GM18517 (cell line): Measurements from ENCODE around the gene TGFBI.
"Not testable (repeated sequence)": the region's sequence is repeated elsewhere in the genome, so short reads cannot be mapped to it uniquely, and the experiment has no call there.

Source experiments
- ATAC-seq: cut with Tn5 transposase; IDR thresholded peaks from one replicate; pipeline ENCODE4 v1.9.1; 2021; ENCODE audit warnings: mild to moderate bottlenecking, moderate library complexity; ENCODE audit not compliant: unreplicated experiment

The TGFBI gene

GRCh38 chr5:136043968-136044610, 15.3 kb downstream of the TGFBI start:
- no peak for ATAC-seq

DNA sequence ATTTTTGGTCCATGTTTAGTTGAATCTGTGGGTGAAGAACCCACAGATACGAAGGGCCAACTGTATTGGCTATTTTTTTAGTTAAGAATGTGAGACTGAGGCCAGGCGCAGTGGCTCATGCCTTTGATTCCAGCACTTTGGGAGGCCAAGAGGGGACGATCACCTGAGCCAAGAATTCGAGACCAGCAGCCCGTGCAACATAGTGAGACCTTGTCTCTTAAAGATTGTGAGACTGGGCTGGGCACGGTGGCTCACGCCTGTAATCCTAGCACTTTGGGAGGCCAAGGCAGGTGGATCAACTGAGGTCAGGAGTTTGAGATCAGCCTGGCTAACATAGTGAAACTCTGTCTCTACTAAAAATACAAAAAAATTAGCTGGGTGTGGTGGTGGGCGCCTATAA, 16.2 kb downstream of the TGFBI start:
- not testable (repeated sequence) for ATAC-seq

DNA sequence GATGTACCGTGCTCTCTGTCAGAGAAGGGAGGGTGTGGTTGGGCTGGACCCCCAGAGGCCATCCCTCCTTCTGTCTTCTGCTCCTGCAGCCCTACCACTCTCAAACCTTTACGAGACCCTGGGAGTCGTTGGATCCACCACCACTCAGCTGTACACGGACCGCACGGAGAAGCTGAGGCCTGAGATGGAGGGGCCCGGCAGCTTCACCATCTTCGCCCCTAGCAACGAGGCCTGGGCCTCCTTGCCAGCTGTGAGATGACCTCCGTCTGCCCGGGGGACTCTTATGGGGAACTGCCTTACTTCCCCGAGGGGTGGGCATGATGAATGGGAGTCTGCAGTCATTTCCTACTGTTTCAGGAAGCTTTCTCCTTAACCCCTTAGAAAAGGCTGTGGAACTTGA, 17.5 kb downstream of the TGFBI start:
- no peak for ATAC-seq

GRCh38 chr5:136047858-136048257, 19.1 kb downstream of the TGFBI start:
- no peak for ATAC-seq

DNA sequence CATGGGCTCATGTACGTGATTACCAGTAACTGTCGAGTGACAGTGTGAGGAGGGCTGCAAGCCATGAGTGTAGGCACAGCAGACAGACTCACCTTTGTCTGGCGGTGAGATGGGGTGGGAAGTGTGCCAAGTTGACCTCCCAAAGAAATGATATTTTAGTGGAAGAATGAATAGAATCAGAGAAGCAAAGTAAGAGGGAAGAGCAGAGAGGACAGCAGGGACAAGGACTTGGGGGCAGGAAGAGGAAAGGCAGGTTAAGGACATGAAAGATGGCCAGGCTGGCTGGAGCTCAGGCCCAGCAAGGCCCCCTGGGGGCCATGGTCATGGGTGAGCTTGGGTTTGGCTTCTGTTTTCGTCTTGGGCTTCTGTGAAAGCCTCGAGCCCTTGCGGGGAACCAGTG, 20.2 kb downstream of the TGFBI start:
- ATAC-seq, result no peak

DNA sequence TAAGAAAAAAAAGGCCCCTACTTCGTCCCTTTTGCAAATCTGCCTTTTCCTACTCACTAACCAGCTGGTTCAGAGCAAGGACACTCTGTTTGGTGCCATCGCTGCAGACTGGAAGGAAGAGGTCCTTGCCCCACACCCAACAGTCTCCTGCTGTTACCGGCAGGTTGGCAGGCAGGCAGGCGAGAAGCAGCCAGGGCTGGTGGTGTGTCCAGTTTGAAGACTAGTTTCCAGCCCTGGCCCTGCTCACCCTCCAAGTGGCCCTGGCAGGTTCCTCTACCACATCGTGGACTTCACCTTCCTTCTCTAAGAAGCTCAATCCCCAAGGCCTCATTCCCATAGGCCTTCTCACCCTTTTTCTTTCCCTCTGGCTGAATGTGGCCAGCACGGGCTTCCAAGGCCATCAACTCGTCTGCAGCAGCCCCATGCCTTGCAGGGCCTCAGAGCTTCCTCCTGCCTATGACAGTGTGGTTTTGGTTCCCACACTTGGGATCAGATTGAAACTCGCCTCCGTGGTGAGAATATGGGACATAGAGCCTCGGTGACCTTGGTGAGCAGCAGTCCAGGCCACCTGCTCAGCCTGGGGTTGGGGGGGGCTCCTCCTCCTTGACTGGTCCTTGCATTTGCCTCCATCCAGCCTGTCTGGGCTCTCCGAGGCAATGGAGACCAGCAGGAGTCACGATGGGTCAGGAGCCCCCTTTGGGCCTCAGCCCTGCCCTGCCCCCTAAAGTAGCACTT, 22.9 kb downstream of the TGFBI start:
- no peak for ATAC-seq

- ATAC-seq, result no peak
Observed at GRCh38 chr5:136052692-136053335, 24.0 kb downstream of the TGFBI start.

GRCh38 chr5:136053336-136054141, 24.8 kb downstream of the TGFBI start:
- no peak for ATAC-seq

GRCh38 chr5:136054142-136055019, 25.6 kb downstream of the TGFBI start:
- no peak for ATAC-seq

GRCh38 chr5:136055612-136056309, 27.0 kb downstream of the TGFBI start:
- no peak for ATAC-seq

DNA sequence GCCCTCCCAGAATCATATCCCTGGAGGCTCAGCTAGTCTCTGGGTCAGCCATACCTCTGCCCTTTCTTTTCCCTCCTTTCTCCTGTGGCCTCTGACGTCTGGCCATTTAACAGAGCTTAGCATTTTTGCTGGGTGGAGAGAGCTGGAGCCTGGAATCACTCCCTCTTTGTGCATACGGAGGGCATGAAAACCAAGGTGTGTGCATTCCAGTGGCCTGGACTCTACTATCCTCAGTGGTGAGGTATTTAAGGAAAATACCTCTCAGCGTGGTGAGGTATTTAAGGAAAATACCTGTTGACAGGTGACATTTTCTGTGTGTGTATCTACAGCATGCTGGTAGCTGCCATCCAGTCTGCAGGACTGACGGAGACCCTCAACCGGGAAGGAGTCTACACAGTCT, 27.5 kb downstream of the TGFBI start:
- no peak for ATAC-seq

DNA sequence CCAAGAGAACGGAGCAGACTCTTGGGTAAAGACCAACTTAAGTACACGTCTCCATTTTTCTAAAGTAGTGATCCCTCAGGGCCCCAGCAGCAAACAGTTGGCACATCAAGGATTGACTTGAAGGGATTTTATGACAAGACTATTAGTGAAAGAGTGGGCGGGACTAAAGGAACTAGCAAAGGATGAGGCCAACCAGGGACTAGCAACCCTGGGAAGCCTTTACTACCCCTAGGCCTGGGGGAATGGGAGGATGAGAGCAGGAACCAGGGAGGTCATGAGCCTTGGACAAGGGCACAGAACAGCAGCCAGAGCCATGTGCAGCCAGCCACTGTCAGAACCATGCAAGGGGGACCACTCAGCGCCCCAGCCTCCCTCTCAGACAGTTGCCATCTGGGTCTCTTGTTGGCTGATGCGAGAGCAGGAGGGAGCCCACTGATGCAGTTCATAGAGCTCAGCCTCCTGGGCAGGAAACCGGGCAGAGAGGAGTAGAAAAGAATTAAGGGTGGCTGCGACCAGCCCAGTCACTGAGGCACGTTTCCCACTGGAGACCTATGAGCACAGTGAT, 28.1 kb downstream of the TGFBI start:
- ATAC-seq, result no peak

DNA sequence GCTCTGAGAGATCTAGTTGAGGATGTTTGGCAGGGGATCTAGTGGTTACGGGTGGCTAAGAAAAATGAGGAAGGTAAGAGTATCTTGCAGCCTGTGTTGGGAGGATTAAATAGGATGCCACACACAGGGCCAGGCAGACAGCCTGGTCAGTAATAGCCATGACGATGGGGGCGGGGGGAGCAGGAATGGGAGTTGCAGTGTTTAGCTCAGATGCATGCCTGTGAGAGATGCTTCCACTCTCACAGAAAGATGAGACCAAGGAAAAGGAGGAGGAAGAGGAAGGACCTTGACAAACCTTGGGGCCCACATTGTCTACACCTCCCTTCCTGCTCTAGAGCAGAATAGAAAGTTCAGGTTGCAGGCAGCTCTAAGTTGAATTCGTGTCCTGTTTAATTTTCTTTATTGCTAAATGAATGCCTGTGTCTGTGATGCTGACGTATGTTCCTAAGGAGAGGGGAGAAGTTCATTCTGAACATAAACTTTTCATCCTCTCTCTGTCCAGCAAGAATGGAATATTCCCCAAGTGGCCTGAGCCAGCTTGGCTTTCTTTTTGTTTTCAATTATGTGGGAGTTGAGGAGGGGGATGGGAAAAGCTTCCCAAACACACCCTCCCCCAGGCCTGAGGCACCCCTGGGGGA, 28.7 kb downstream of the TGFBI start:
- ATAC-seq, result no peak

- no peak for ATAC-seq
Observed at GRCh38 chr5:136058039-136058971, 29.5 kb downstream of the TGFBI start.

DNA sequence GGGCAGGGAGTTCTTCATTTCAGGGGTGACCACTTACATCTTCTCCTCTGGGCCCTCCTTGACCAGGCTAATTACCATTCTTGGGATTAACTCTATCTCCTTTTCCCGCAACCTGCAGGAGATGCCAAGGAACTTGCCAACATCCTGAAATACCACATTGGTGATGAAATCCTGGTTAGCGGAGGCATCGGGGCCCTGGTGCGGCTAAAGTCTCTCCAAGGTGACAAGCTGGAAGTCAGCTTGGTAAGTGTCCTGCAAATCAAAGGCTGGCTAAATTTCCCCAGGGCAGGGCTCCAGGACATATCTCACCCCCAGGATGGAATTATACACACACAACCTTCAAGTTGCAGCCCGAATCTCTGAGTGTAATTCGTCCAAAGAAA, 30.2 kb downstream of the TGFBI start:
- ATAC-seq, result no peak

- ATAC-seq, result no peak
Observed at GRCh38 chr5:136060963-136061362, 32.2 kb downstream of the TGFBI start.

GRCh38 chr5:136061630-136062365, 33.0 kb downstream of the TGFBI start:
- ATAC-seq, result no peak
